Osteoblast (primary cell): Measurements from ENCODE around the gene NELL2. TPM values are rescaled to one million over a fixed set of nuclear protein-coding genes. Genes with fewer than 3 reads are reported as not detected.

ENCODE experiments used
- DNase-seq: peaks from one replicate; pipeline ENCODE4 v3.0.0; 2011; ENCODE audit warnings: low spot score, mixed read lengths; ENCODE audit not compliant: insufficient read length; ENCODE audit errors: missing footprints
- H2AFZ ChIP-seq: 2 replicates; pipeline ENCODE4 v1.6.0; 2011; ENCODE audit warnings: mild to moderate bottlenecking, low read length
- H3K27ac ChIP-seq: 2 replicates; pipeline ENCODE4 v1.5.1; 2011; ENCODE audit warnings: mild to moderate bottlenecking, low read depth, low read length, moderate library complexity
- H3K27me3 ChIP-seq: 2 replicates; pipeline ENCODE4 v1.6.0; 2012; ENCODE audit warnings: mild to moderate bottlenecking, control low read depth, inconsistent platforms, low read length, moderate library complexity; ENCODE audit not compliant: insufficient read depth
- H3K36me3 ChIP-seq: 2 replicates; pipeline ENCODE4 v1.5.1; 2011; ENCODE audit warnings: mild to moderate bottlenecking, low read length, control low read depth, moderate library complexity; ENCODE audit not compliant: insufficient read depth
- H3K4me1 ChIP-seq: 2 replicates; pipeline ENCODE4 v1.5.1; 2011; ENCODE audit warnings: mild to moderate bottlenecking, low read length, control low read depth, moderate library complexity; ENCODE audit not compliant: insufficient read depth
- H3K4me2 ChIP-seq: 2 replicates; pipeline ENCODE4 v1.6.0; 2011; ENCODE audit warnings: mild to moderate bottlenecking, low read length; ENCODE audit not compliant: insufficient read depth
- H3K4me3 ChIP-seq: fragments of 200-600 bp; sonication (generic); 3 replicates; pipeline ENCODE4 v1.5.1; 2012; ENCODE audit warnings: mild to moderate bottlenecking, low read length, inconsistent platforms; ENCODE audit not compliant: insufficient read depth
- H3K79me2 ChIP-seq: 2 replicates; pipeline ENCODE4 v1.6.0; 2012; ENCODE audit warnings: mild to moderate bottlenecking, low read length, control low read depth, inconsistent platforms; ENCODE audit not compliant: insufficient read depth
- H3K9me3 ChIP-seq: 2 replicates; pipeline ENCODE4 v1.5.1; 2011; ENCODE audit warnings: low read depth, low read length, control low read depth
- H4K20me1 ChIP-seq: 2 replicates; pipeline ENCODE4 v1.6.0; 2012; ENCODE audit warnings: mild to moderate bottlenecking, low read length, control low read depth; ENCODE audit not compliant: insufficient read depth
- CTCF ChIP-seq: IDR thresholded peaks from 2 replicates; pipeline ENCODE4 v1.5.1; 2011; ENCODE audit warnings: mild to moderate bottlenecking, low read depth, low read length, moderate library complexity; ENCODE audit errors: extremely low read depth
- total RNA-seq: library from RNA; depleted of rRNA; stranded (reverse); fragments of >200 nt; gene quantifications from 2 replicates; pipeline ENCODE4 v1.2.3, GENCODE V29; 2012

The NELL2 gene
- total RNA-seq, 1 donor, result not detected

- Histone ChIP-seq H3K36me3 (no peaks in the 10 kb centered on the region), H3K79me2 (no peaks in the 10 kb centered on the region), H3K27ac (no peak overlapping the region), H3K4me1 (no peaks in the 10 kb centered on the region), H3K9me3 (no peaks in the 10 kb centered on the region), H4K20me1 (no peaks in the 10 kb centered on the region), H3K27me3 (no peaks in the 10 kb centered on the region), H3K4me3 (no peak overlapping the region), H2AFZ (no peak overlapping the region), H3K4me2 (no peak overlapping the region)
- no peak for DNase-seq
- TF ChIP-seq CTCF, result no peak
Measured at GRCh38 chr12:44703182-44703910, 172.8 kb downstream of the NELL2 start.

GRCh38 chr12:44697511-44697910 is 178.6 kb downstream of the NELL2 start:
- no peak overlapping the region for H3K27ac ChIP-seq
- no peaks in the 10 kb centered on the region for H3K27me3 ChIP-seq
- no peak for DNase-seq
- TF ChIP-seq CTCF, result no peak
- no peaks in the 10 kb centered on the region for H3K9me3 ChIP-seq
- H3K36me3 ChIP-seq, result no peaks in the 10 kb centered on the region
- H3K4me3 ChIP-seq, result no peak overlapping the region
- H3K4me2 ChIP-seq, result no peak overlapping the region
- no peaks in the 10 kb centered on the region for H4K20me1 ChIP-seq
- H2AFZ ChIP-seq, result no peak overlapping the region
- no peaks in the 10 kb centered on the region for H3K4me1 ChIP-seq
- no peaks in the 10 kb centered on the region for H3K79me2 ChIP-seq

GRCh38 chr12:44696542-44696941 is 179.6 kb downstream of the NELL2 start:
- H2AFZ ChIP-seq, result no peak overlapping the region
- H3K4me1 ChIP-seq, result no peaks in the 10 kb centered on the region
- H3K27me3 ChIP-seq, result no peaks in the 10 kb centered on the region
- TF ChIP-seq CTCF, result no peak
- no peak overlapping the region for H3K27ac ChIP-seq
- H3K9me3 ChIP-seq, result no peaks in the 10 kb centered on the region
- no peak for DNase-seq
- no peaks in the 10 kb centered on the region for H4K20me1 ChIP-seq
- no peak overlapping the region for H3K4me2 ChIP-seq
- no peaks in the 10 kb centered on the region for H3K79me2 ChIP-seq
- H3K4me3 ChIP-seq, result no peak overlapping the region
- no peaks in the 10 kb centered on the region for H3K36me3 ChIP-seq

GRCh38 chr12:44694017-44694416 is 182.1 kb downstream of the NELL2 start:
- H3K36me3 ChIP-seq, result no peaks in the 10 kb centered on the region
- no peaks in the 10 kb centered on the region for H3K9me3 ChIP-seq

More at GRCh38 chr12:44694017-44694416, 182.1 kb downstream of the NELL2 start:
- DNase-seq, result no peak
- Histone ChIP-seq H3K79me2 (no peaks in the 10 kb centered on the region), H2AFZ (no peak overlapping the region), H3K27me3 (no peaks in the 10 kb centered on the region), H3K4me1 (no peaks in the 10 kb centered on the region), H3K27ac (no peak overlapping the region), H4K20me1 (no peaks in the 10 kb centered on the region), H3K4me3 (no peak overlapping the region), H3K4me2 (no peak overlapping the region)
- TF ChIP-seq CTCF, result no peak
